Measurements from ENCODE around the gene RHNO1. TPM values are rescaled to one million over a fixed set of nuclear protein-coding genes. Genes with fewer than 3 reads are reported as not detected.

Gene RHNO1
- total RNA-seq, 4 donors from 2014 or later = 5.8 to 23.0 (median 17.8) TPM

DNA sequence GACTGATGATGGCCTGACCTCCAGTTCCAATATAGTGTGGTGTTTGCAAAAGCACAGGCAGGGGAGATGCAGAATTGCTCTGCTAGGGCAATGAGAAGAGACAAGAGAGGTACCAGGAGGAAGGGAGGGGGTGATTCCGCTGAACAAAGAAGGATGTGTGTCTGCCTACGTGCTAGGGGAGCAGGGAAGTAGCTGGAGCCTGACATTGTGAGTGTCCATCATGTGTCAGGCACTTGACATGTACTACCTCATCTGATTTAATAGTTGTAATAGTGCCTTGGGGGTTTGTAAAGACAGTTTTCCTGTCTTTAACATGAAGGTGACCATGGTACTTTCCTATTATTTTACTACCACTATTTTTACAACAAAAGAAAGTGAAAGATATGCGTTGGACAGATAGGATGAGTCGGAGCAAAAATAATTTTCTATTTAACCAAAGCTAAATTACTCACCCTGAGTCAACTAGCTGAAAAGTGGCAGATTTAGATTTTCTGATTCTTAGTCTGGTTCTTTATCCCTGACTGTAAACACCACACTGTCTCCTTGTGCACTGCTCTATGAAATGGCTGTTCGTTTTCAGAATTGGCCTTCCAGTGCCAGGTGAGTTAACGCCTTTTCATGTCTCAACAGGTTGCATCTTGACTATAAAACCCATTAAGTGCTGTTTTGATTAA, 48.4 kb downstream of the RHNO1 start:
- Histone ChIP-seq H3K4me1 (no peaks in the 10 kb centered on the region), H3K9me3 (no peaks in the 10 kb centered on the region), H3K4me3 (no peak overlapping the region), H3K36me3 (peaks cover 0 to 56% (median 0%) of the 10 kb centered on the region in 3 donors), H3K27ac (no peak overlapping the region), H3K27me3 (no peaks in the 10 kb centered on the region)
- DNase-seq = peak in 1 of 3 donors; percentile 21
- TF ChIP-seq POLR2A (IDR thresholded peaks at IDR 0.05) = no peak
- TF ChIP-seq, protein P1, sequence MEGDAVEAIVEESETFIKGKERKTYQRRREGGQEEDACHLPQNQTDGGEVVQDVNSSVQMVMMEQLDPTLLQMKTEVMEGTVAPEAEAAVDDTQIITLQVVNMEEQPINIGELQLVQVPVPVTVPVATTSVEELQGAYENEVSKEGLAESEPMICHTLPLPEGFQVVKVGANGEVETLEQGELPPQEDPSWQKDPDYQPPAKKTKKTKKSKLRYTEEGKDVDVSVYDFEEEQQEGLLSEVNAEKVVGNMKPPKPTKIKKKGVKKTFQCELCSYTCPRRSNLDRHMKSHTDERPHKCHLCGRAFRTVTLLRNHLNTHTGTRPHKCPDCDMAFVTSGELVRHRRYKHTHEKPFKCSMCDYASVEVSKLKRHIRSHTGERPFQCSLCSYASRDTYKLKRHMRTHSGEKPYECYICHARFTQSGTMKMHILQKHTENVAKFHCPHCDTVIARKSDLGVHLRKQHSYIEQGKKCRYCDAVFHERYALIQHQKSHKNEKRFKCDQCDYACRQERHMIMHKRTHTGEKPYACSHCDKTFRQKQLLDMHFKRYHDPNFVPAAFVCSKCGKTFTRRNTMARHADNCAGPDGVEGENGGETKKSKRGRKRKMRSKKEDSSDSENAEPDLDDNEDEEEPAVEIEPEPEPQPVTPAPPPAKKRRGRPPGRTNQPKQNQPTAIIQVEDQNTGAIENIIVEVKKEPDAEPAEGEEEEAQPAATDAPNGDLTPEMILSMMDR (IDR thresholded peaks at IDR 0.05) = no peak

DNA sequence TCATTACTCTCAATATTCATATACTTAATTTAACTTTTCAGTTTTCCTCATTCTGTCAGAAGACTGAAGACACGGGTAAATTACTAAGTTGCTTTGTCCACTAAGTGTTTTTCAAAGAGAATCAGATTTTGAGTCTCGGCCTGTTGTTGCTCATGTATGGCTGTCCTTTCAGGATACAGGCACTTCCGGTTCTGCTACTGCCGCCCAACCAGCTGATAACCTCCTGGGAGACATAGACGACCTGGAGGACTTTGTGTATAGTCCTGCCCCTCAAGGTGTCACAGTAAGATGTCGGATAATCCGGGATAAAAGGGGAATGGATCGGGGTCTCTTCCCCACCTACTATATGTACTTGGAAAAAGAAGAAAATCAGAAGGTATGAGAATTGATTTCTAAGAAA, 53.8 kb downstream of the RHNO1 start:
- TF ChIP-seq, protein P1 (IDR thresholded peaks at IDR 0.05) = no peak
- no peak for TF ChIP-seq POLR2A (IDR thresholded peaks at IDR 0.05)
- H3K36me3 ChIP-seq = peaks cover 0 to 62% (median 0%) of the 10 kb centered on the region in 3 donors
- H3K4me3 ChIP-seq = no peak overlapping the region
- H3K9me3 ChIP-seq = no peaks in the 10 kb centered on the region
- no peaks in the 10 kb centered on the region for H3K27me3 ChIP-seq
- H3K4me1 ChIP-seq = no peaks in the 10 kb centered on the region
- no peak overlapping the region for H3K27ac ChIP-seq
- DNase-seq = peak in 1 of 3 donors; percentile 24

- TF ChIP-seq POLR2A (IDR thresholded peaks at IDR 0.05) = no peak
- TF ChIP-seq, protein P1 (IDR thresholded peaks at IDR 0.05) = no peak
- no peaks in the 10 kb centered on the region for H3K27me3 ChIP-seq
- peaks cover 0 to 66% (median 0%) of the 10 kb centered on the region in 3 donors for H3K36me3 ChIP-seq
These were observed 56.6 kb downstream of the RHNO1 start for GRCh38 chr12:2933586-2933985.

DNA sequence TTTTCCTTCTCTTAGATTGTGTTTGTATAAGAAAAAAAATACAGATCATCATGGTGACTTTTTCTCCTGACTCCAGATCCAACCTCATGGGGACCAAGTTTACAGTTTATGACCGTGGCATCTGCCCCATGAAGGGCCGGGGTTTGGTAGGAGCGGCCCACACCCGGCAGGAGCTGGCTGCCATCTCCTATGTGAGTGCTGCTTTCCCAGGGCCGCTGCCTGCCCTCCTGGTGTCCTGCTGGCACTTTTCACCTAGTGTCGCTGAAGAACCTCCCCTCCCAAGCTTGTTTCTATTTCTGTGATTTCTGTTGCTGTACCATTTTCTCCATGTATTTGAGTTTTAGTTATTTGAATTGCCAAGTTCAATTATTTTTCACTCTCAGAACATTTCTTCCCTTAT, 57.3 kb downstream of the RHNO1 start:
- Histone ChIP-seq H3K36me3 (peaks cover 0 to 74% (median 0%) of the 10 kb centered on the region in 3 donors), H3K4me3 (no peak overlapping the region), H3K4me1 (no peaks in the 10 kb centered on the region), H3K27ac (no peak overlapping the region), H3K9me3 (no peaks in the 10 kb centered on the region), H3K27me3 (no peaks in the 10 kb centered on the region)
- TF ChIP-seq, protein P1 (IDR thresholded peaks at IDR 0.05) = no peak
- TF ChIP-seq POLR2A (IDR thresholded peaks at IDR 0.05) = no peak
- no peak for DNase-seq

More at GRCh38 chr12:2933586-2933985, 56.6 kb downstream of the RHNO1 start:
- Histone ChIP-seq H3K4me1 (no peaks in the 10 kb centered on the region), H3K27ac (no peak overlapping the region), H3K4me3 (no peak overlapping the region), H3K9me3 (no peaks in the 10 kb centered on the region)
- DNase-seq = no peak

DNA sequence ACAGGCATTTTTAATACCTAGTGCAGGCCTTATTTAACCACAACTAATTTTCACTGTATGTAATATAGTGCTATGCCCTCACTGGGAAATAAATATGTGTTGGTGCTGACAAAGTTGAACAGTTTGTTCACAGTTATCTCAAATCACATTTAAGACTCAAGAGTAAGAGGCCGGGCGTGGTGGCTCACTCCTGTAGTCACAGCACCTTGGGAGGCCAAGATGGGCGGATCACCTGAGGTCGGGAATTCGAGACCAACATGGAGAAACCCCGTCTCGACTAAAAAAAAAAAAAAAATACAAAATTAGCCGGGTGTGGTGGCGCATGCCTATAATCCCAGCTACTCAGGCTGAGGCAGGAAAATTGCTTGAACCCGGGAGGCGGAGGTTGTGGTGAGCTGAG, 59.3 kb downstream of the RHNO1 start:
- no peaks in the 10 kb centered on the region for H3K4me1 ChIP-seq
- no peak for TF ChIP-seq POLR2A (IDR thresholded peaks at IDR 0.05)
- TF ChIP-seq, protein P1 (IDR thresholded peaks at IDR 0.05) = no peak
- DNase-seq = no peak
- H3K4me3 ChIP-seq = no peak overlapping the region
- no peaks in the 10 kb centered on the region for H3K27me3 ChIP-seq
- no peak overlapping the region for H3K27ac ChIP-seq
- H3K36me3 ChIP-seq = peaks cover 0 to 76% (median 0%) of the 10 kb centered on the region in 3 donors
- no peaks in the 10 kb centered on the region for H3K9me3 ChIP-seq

All from Peyer's patch (tissue), 4 donors.